Neural progenitor cell (in vitro differentiated cells): Measurements from ENCODE around the gene SYT5. TPM values are rescaled to one million over a fixed set of nuclear protein-coding genes. Genes with fewer than 3 reads are reported as not detected.
"Not testable (repeated sequence)": the region's sequence is repeated elsewhere in the genome, so short reads cannot be mapped to it uniquely, and the experiment has no call there.

ENCODE experiments used
- DNase-seq: peaks from one replicate; pipeline ENCODE4 v3.0.0-alpha.2; 2016; ENCODE audit warnings: low spot score
- H2AFZ ChIP-seq: fragments of 200-600 bp; sonication (generic); replicated peaks from 2 replicates; pipeline ENCODE4 v1.6.1; 2016; ENCODE audit warnings: antibody characterized with exemption
- H3F3A ChIP-seq: fragments of 200-600 bp; sonication (generic); 2 replicates; pipeline ENCODE4 v1.6.1; 2016; ENCODE audit warnings: antibody characterized with exemption, low read depth
- H3K27ac ChIP-seq: fragments of 200-600 bp; sonication (generic); 2 replicates; pipeline ENCODE4 v1.5.1; 2016; ENCODE audit warnings: mild to moderate bottlenecking
- H3K27me3 ChIP-seq: fragments of 200-600 bp; sonication (generic); 2 replicates; pipeline ENCODE4 v1.6.1; 2016; ENCODE audit warnings: mild to moderate bottlenecking, moderate library complexity
- H3K36me3 ChIP-seq: fragments of 200-600 bp; sonication (generic); 2 replicates; pipeline ENCODE4 v1.5.1; 2016
- H3K4me1 ChIP-seq: fragments of 200-600 bp; sonication (generic); 2 replicates; pipeline ENCODE4 v1.6.1; 2016; ENCODE audit warnings: mixed run types
- H3K4me2 ChIP-seq: fragments of 200-600 bp; sonication (generic); 2 replicates; pipeline ENCODE4 v1.6.1; 2016
- H3K4me3 ChIP-seq: fragments of 200-600 bp; sonication (generic); 2 replicates; pipeline ENCODE4 v1.5.1; 2016
- H3K79me2 ChIP-seq: fragments of 200-600 bp; sonication (generic); 2 replicates; pipeline ENCODE4 v1.6.1; 2016; ENCODE audit warnings: low read depth
- H3K9ac ChIP-seq: fragments of 200-600 bp; sonication (generic); 2 replicates; pipeline ENCODE4 v1.6.1; 2016
- H3K9me3 ChIP-seq: fragments of 200-600 bp; sonication (generic); 2 replicates; pipeline ENCODE4 v1.5.1; 2016; ENCODE audit warnings: low read depth
- H4K20me1 ChIP-seq: fragments of 200-600 bp; sonication (generic); 2 replicates; pipeline ENCODE4 v1.6.1; 2016; ENCODE audit warnings: low read depth
- H3K27ac Mint-ChIP-seq: 3 replicates; pipeline ENCODE4 v1.8.0; 2021; ENCODE audit warnings: mixed read lengths
- H3K27me3 Mint-ChIP-seq: 2 replicates; pipeline ENCODE4 v1.8.0; 2022; ENCODE audit warnings: low read depth, mild to moderate bottlenecking, inconsistent platforms, moderate library complexity, mixed read lengths; ENCODE audit not compliant: insufficient read depth
- H3K36me3 Mint-ChIP-seq: 3 replicates; pipeline ENCODE4 v1.8.0; 2021; ENCODE audit warnings: mixed read lengths
- H3K4me1 Mint-ChIP-seq: 3 replicates; pipeline ENCODE4 v1.8.0; 2021; ENCODE audit warnings: mixed read lengths
- H3K4me3 Mint-ChIP-seq: 3 replicates; pipeline ENCODE4 v1.8.0; 2021; ENCODE audit warnings: mild to moderate bottlenecking, moderate library complexity, mixed read lengths
- H3K9me3 Mint-ChIP-seq: 3 replicates; pipeline ENCODE4 v1.8.0; 2020; ENCODE audit warnings: mixed read lengths
- EZH2 ChIP-seq: fragments of 200-600 bp; sonication (generic); IDR thresholded peaks from 2 replicates; pipeline ENCODE4 v1.6.1; 2017; ENCODE audit warnings: antibody characterized with exemption, mild to moderate bottlenecking, moderate library complexity
- EZH2phosphoT487 ChIP-seq: fragments of 200-600 bp; sonication (generic); IDR thresholded peaks from 2 replicates; pipeline ENCODE4 v1.6.1; 2017; ENCODE audit warnings: antibody characterized with exemption
- total RNA-seq: library from RNA; depleted of rRNA; stranded (reverse); fragments of >200 nt; gene quantifications from 2 replicates; pipeline ENCODE4 v1.2.3, GENCODE V29; 2015; ENCODE audit warnings: low replicate concordance
- TF ChIP-seq, protein P1 (sequence below): fragments of 200-600 bp; sonication (generic); IDR thresholded peaks from 2 replicates; pipeline ENCODE4 v1.5.1; 2017; ENCODE audit warnings: antibody characterized with exemption, mild to moderate bottlenecking

SYT5 gene
- total RNA-seq, 1 donor from 2014 or later, result not detected

DNA sequence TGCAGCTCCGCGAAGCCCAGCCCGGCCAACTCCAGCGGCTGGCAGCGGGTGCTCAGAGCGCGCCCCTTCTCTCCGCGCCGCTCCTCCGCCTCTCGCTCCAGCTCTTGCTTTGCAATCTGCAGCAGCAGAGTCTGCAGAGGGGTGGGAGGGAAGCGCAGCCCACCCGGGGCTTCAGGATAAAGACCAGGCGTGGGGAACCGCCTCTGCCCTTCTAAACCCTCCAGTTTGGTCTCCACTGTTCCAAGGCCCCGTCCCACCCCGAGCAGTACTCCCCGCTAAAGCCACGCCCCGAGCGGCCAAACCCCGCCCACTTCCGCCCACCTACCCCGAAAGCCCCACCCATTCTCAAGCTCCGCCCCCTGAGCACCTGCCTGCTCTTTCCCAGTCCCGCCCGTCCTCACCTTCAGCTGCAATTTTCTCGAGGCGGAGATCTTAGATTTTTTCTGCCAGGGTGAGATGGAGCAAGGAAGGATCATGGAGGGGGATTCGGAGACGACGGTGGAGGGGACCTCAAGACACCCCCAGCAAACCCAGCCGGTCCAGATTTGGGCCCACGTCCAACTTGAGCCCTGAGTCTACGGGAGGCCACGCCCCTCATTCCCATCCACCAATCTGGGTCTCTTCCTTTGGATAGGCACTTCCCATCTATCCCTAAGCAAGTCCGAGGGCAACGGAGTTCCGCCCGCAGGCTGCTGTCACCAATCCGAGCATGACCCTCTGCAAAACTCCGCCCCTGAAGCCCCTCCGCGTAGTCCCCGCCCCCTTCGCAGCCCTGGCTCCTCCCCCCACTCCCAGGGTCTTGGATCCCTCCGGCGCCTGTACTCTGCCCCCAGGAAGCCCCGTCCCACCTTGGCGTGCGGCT, 23.7 kb downstream of the SYT5 start:
- peak overlapping the region; percentile 63 for H3K4me3 ChIP-seq
- H3K27me3 ChIP-seq, result peaks cover 26% of the 10 kb centered on the region
- no peaks in the 10 kb centered on the region for H3K9me3 ChIP-seq
- no peaks in the 10 kb centered on the region for H3K36me3 ChIP-seq
- Mint-ChIP-seq H3K27ac (no peak overlapping the region), H3K9me3 (peaks cover 2% of the 10 kb centered on the region), H3K36me3 (peaks cover 2% of the 10 kb centered on the region), H3K27me3 (peaks cover 17% of the 10 kb centered on the region), H3K4me3 (peak overlapping the region; percentile 84), H3K4me1 (peaks cover 16% of the 10 kb centered on the region)
- TF ChIP-seq EZH2phosphoT487, result no peak
- TF ChIP-seq, protein P1, sequence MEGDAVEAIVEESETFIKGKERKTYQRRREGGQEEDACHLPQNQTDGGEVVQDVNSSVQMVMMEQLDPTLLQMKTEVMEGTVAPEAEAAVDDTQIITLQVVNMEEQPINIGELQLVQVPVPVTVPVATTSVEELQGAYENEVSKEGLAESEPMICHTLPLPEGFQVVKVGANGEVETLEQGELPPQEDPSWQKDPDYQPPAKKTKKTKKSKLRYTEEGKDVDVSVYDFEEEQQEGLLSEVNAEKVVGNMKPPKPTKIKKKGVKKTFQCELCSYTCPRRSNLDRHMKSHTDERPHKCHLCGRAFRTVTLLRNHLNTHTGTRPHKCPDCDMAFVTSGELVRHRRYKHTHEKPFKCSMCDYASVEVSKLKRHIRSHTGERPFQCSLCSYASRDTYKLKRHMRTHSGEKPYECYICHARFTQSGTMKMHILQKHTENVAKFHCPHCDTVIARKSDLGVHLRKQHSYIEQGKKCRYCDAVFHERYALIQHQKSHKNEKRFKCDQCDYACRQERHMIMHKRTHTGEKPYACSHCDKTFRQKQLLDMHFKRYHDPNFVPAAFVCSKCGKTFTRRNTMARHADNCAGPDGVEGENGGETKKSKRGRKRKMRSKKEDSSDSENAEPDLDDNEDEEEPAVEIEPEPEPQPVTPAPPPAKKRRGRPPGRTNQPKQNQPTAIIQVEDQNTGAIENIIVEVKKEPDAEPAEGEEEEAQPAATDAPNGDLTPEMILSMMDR, result no peak
- no peak for TF ChIP-seq EZH2
- no peaks in the 10 kb centered on the region for H3K79me2 ChIP-seq
- peaks cover 25% of the 10 kb centered on the region for H3F3A ChIP-seq
- peak overlapping the region; percentile 84 for H3K4me2 ChIP-seq
- DNase-seq, result peak; percentile 97
- peak overlapping the region; percentile 86 for H2AFZ ChIP-seq
- H3K27ac ChIP-seq, result no peak overlapping the region
- H3K4me1 ChIP-seq, result peaks cover 6% of the 10 kb centered on the region
- H3K9ac ChIP-seq, result no peak overlapping the region
- H4K20me1 ChIP-seq, result no peaks in the 10 kb centered on the region

DNA sequence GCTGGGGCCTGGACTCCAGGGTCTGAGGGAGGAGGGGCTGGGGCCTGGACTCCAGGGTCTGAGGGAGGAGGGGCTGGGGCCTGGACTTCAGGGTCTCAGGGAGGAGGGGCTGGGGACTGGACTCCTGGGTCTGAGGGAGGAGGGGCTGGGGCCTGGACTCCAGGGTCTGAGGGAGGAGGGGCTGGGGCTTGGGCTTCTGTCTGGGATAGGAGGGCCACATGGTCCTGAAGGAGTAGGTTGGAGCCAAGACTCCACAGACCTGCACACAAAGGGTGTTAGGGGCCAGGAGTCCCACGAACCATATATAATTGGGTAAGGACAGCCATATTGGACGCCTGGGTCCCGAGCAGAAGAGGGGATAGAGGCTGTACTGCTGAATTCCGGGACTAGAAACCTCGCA, 24.3 kb downstream of the SYT5 start:
- not testable (repeated sequence) for H3K27ac ChIP-seq
- H3K27me3 Mint-ChIP-seq, result peaks cover 19% of the 10 kb centered on the region
- H3K4me2 ChIP-seq, result peak overlapping the region; percentile 84

DNA sequence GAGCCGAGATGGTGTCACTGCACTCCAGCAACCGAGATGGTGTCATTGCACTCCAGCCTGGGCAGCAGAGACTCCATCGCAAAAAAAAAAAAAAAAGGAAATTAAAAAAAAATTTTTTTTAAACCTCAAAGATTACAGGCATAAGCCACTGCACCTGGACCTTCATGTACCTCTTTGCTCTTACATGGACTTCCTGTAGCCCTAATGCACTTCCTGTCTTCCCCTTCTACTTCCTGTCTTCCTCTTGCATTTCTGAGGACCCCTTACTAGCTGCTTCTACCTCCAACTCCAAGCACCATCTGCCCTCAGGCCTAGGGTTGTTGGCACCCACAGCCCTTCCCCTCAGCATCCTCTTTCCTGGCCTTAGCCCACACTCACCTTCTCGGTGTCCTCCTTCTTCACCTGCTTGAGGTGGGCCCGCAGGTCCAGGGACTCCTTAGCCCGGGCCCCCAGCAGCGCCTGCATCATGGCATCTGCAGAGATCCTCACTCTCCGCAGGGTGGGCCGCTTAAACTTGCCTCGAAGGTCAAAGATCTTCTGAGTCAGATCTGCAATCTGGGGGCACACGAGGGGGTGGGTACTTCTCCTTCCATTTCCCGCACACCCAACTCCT, 26.3 kb downstream of the SYT5 start:
- H3K27ac ChIP-seq, result no peak overlapping the region
- H3K9ac ChIP-seq, result no peak overlapping the region
- H3K4me1 ChIP-seq, result peaks cover 13% of the 10 kb centered on the region
- H3K4me3 ChIP-seq, result no peak overlapping the region
- H3K79me2 ChIP-seq, result no peaks in the 10 kb centered on the region
- TF ChIP-seq EZH2, result no peak
- TF ChIP-seq, protein P1, result no peak
- no peak for TF ChIP-seq EZH2phosphoT487
- H2AFZ ChIP-seq, result no peak overlapping the region
- no peaks in the 10 kb centered on the region for H3K9me3 ChIP-seq
- Mint-ChIP-seq H3K4me3 (no peak overlapping the region), H3K36me3 (peaks cover 2% of the 10 kb centered on the region), H3K4me1 (peaks cover 17% of the 10 kb centered on the region), H3K27me3 (peaks cover 29% of the 10 kb centered on the region), H3K27ac (no peak overlapping the region), H3K9me3 (peaks cover 2% of the 10 kb centered on the region)
- H3K4me2 ChIP-seq, result no peak overlapping the region
- peaks cover 36% of the 10 kb centered on the region for H3F3A ChIP-seq
- H4K20me1 ChIP-seq, result no peaks in the 10 kb centered on the region
- H3K36me3 ChIP-seq, result no peaks in the 10 kb centered on the region
- H3K27me3 ChIP-seq, result peaks cover 10% of the 10 kb centered on the region
- no peak for DNase-seq

More for the DNA sequence above, 24.3 kb downstream of the SYT5 start:
- Histone ChIP-seq H3K4me3 (peak overlapping the region; percentile 63), H2AFZ (peak overlapping the region; percentile 61), H3F3A (peaks cover 26% of the 10 kb centered on the region), H3K27me3 (peaks cover 20% of the 10 kb centered on the region)
- H3K9ac ChIP-seq, H3K4me1 ChIP-seq, H3K79me2 ChIP-seq, H3K9me3 ChIP-seq, DNase-seq, H3K36me3 ChIP-seq, H4K20me1 ChIP-seq, H3K27ac Mint-ChIP-seq, H3K36me3 Mint-ChIP-seq, H3K9me3 Mint-ChIP-seq: not testable (repeated sequence)
- H3K4me3 Mint-ChIP-seq, result peak overlapping the region; percentile 84
- peaks cover 16% of the 10 kb centered on the region for H3K4me1 Mint-ChIP-seq

DNA sequence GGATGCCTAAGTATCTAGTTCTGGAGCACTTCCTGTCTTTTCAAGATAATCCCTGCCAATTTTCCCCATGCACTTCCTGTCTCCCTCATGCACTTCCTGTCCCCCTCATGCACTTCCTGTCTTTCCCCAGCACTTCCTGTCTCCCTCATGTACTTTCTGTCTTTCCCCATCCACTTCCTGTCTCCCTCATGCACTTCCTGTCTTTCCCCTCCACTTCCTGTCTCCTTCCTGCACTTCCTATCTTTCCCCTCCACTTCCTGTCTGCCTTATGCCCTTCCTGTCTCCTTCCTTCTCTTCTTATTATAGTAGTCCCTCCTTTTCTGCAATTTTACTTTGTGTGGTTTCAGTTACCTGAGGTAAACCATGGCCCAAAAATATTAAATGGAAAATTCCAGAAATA, 28.1 kb downstream of the SYT5 start:
- Histone ChIP-seq H3K4me2 (no peak overlapping the region), H4K20me1 (no peaks in the 10 kb centered on the region), H3K9ac (no peak overlapping the region), H3K36me3 (no peaks in the 10 kb centered on the region), H2AFZ (no peak overlapping the region), H3K79me2 (no peaks in the 10 kb centered on the region), H3K27me3 (peaks cover 2% of the 10 kb centered on the region), H3K4me3 (no peak overlapping the region), H3K27ac (no peak overlapping the region), H3K4me1 (peaks cover 23% of the 10 kb centered on the region), H3K9me3 (no peaks in the 10 kb centered on the region), H3F3A (peaks cover 48% of the 10 kb centered on the region)
- Mint-ChIP-seq H3K4me1 (peaks cover 23% of the 10 kb centered on the region), H3K36me3 (peaks cover 2% of the 10 kb centered on the region), H3K27ac (no peak overlapping the region), H3K27me3 (peaks cover 37% of the 10 kb centered on the region), H3K9me3 (peaks cover 2% of the 10 kb centered on the region), H3K4me3 (peak overlapping the region; percentile 15)
- TF ChIP-seq, protein P1, result no peak
- TF ChIP-seq EZH2phosphoT487 (no peak), EZH2 (no peak)
- no peak for DNase-seq
